ENCODE results near the gene AKNAD1. TPM values are rescaled to one million over a fixed set of nuclear protein-coding genes. Genes with fewer than 3 reads are reported as not detected.

Gene AKNAD1
- total RNA-seq, 1 donor from 2014 or later = not detected

GRCh38 chr1:108811611-108812010, 45.3 kb downstream of the AKNAD1 start:
- intact Hi-C loops (cut with micrococcal nuclease) = no loop called here

DNA sequence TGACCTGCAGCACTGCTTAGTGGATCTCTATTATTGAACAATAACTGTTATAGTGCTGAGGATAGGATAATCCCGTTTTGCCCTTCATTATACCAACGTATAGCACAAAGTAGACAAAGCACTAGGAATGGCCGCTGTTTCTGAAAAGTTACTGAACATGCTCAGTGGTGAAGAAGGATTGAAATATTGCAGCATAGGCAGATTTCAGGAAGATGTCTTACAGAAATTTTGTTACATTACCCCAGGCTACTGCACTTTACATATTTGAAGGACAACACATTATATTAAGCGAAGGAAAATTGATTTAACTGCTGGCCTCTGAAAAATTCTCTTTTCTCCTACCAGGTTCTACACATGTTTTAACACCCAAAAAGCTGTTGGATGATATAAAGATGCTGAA, 48.5 kb downstream of the AKNAD1 start:
- intact Hi-C loops (cut with micrococcal nuclease) = no loop called here
- H3K4me1 ChIP-seq = no peaks in the 10 kb centered on the region
- TF ChIP-seq, protein P1, sequence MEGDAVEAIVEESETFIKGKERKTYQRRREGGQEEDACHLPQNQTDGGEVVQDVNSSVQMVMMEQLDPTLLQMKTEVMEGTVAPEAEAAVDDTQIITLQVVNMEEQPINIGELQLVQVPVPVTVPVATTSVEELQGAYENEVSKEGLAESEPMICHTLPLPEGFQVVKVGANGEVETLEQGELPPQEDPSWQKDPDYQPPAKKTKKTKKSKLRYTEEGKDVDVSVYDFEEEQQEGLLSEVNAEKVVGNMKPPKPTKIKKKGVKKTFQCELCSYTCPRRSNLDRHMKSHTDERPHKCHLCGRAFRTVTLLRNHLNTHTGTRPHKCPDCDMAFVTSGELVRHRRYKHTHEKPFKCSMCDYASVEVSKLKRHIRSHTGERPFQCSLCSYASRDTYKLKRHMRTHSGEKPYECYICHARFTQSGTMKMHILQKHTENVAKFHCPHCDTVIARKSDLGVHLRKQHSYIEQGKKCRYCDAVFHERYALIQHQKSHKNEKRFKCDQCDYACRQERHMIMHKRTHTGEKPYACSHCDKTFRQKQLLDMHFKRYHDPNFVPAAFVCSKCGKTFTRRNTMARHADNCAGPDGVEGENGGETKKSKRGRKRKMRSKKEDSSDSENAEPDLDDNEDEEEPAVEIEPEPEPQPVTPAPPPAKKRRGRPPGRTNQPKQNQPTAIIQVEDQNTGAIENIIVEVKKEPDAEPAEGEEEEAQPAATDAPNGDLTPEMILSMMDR (IDR thresholded peaks at IDR 0.05; ENCODE audit: borderline replicate concordance) = no peak
- no peak overlapping the region for H3K27ac ChIP-seq (replicated peaks)
- H3K27me3 ChIP-seq (ENCODE audit: low read depth) = no peaks in the 10 kb centered on the region
- H3K36me3 ChIP-seq = peaks cover 74% of the 10 kb centered on the region
- no peaks in the 10 kb centered on the region for H3K9me3 ChIP-seq (replicated peaks)
- DNase-seq = no peak
- H3K4me3 ChIP-seq = no peak overlapping the region

More at GRCh38 chr1:108811611-108812010, 45.3 kb downstream of the AKNAD1 start:
- Histone ChIP-seq H3K4me1 (peaks cover 24% of the 10 kb centered on the region), H3K4me3 (no peak overlapping the region), H3K27ac (replicated peaks) (no peak overlapping the region), H3K27me3 (ENCODE audit: low read depth) (no peaks in the 10 kb centered on the region), H3K36me3 (peaks cover 52% of the 10 kb centered on the region), H3K9me3 (replicated peaks) (no peaks in the 10 kb centered on the region)
- no peak for DNase-seq
- TF ChIP-seq, protein P1 (IDR thresholded peaks at IDR 0.05; ENCODE audit: borderline replicate concordance) = no peak

GRCh38 chr1:108803548-108803947, 53.3 kb downstream of the AKNAD1 start:
- H3K9me3 ChIP-seq (replicated peaks) = no peaks in the 10 kb centered on the region
- H3K4me1 ChIP-seq = no peaks in the 10 kb centered on the region
- peaks cover 89% of the 10 kb centered on the region for H3K36me3 ChIP-seq
- H3K27me3 ChIP-seq (ENCODE audit: low read depth) = no peaks in the 10 kb centered on the region
- no peak overlapping the region for H3K4me3 ChIP-seq
- TF ChIP-seq, protein P1 (IDR thresholded peaks at IDR 0.05; ENCODE audit: borderline replicate concordance) = no peak
- intact Hi-C loops (cut with micrococcal nuclease) = no loop called here
- H3K27ac ChIP-seq (replicated peaks) = no peak overlapping the region
- DNase-seq = no peak

DNA sequence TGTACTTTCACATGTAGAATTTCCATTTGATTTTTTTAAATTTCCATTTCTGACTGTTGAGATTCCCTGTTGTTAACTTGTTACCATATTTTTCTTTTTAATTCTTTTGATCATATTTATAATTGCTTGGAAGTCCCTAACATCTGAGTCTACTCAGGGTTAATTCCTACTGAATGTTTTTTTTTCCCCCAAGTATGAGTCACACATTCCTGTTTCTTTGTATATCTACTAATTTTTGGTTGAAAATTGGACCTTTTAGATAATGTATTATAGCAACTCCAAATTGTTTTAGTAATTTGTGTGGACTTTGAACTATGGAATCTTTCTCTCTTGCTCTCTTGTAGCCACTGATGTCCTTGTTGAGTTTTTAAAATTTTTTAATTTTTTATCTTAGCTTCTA, 55.8 kb downstream of the AKNAD1 start:
- intact Hi-C loops (cut with micrococcal nuclease) = no loop called here
- DNase-seq = no peak
- no peaks in the 10 kb centered on the region for H3K27me3 ChIP-seq (ENCODE audit: low read depth)
- H3K9me3 ChIP-seq (replicated peaks) = no peaks in the 10 kb centered on the region
- no peaks in the 10 kb centered on the region for H3K4me1 ChIP-seq
- TF ChIP-seq, protein P1 (IDR thresholded peaks at IDR 0.05; ENCODE audit: borderline replicate concordance) = no peak
- no peak overlapping the region for H3K4me3 ChIP-seq
- H3K36me3 ChIP-seq = peaks cover 89% of the 10 kb centered on the region
- no peak overlapping the region for H3K27ac ChIP-seq (replicated peaks)

GRCh38 chr1:108799001-108799400, 57.9 kb downstream of the AKNAD1 start:
- H3K4me3 ChIP-seq = no peak overlapping the region
- H3K27me3 ChIP-seq (ENCODE audit: low read depth) = no peaks in the 10 kb centered on the region
- no peaks in the 10 kb centered on the region for H3K9me3 ChIP-seq (replicated peaks)
- TF ChIP-seq, protein P1 (IDR thresholded peaks at IDR 0.05; ENCODE audit: borderline replicate concordance) = no peak
- H3K4me1 ChIP-seq = no peaks in the 10 kb centered on the region
- H3K27ac ChIP-seq (replicated peaks) = no peak overlapping the region
- H3K36me3 ChIP-seq = peaks cover 99% of the 10 kb centered on the region
- intact Hi-C loops (cut with micrococcal nuclease) = no loop called here
- DNase-seq = no peak

DNA sequence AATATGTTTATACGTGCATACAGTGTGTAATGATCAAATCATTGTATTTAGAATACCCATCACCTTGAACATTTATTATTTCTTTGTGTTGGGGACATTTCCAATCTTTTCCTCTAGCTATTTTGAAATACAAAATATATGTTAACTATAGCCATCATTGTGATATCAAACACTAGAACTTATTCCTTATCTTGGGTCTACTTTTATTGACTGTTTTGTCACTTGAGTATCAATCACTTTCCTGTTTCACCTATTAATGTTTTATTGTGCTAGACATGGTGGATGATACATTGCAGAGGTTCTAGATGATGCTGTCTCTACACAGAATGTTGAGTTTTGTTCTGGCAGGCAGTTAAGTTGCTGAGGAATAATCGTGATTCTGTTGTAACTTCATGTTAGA, 64.5 kb downstream of the AKNAD1 start:
- Histone ChIP-seq H3K36me3 (peaks cover 85% of the 10 kb centered on the region), H3K27me3 (ENCODE audit: low read depth) (no peaks in the 10 kb centered on the region), H3K4me3 (no peak overlapping the region), H3K27ac (replicated peaks) (no peak overlapping the region), H3K4me1 (no peaks in the 10 kb centered on the region), H3K9me3 (replicated peaks) (peaks cover 19% of the 10 kb centered on the region)
- TF ChIP-seq, protein P1 (IDR thresholded peaks at IDR 0.05; ENCODE audit: borderline replicate concordance) = no peak
- intact Hi-C loops (cut with micrococcal nuclease) = no loop called here
- no peak for DNase-seq
